ENCODE results near the gene KLC1.

KLC1 gene

DNA sequence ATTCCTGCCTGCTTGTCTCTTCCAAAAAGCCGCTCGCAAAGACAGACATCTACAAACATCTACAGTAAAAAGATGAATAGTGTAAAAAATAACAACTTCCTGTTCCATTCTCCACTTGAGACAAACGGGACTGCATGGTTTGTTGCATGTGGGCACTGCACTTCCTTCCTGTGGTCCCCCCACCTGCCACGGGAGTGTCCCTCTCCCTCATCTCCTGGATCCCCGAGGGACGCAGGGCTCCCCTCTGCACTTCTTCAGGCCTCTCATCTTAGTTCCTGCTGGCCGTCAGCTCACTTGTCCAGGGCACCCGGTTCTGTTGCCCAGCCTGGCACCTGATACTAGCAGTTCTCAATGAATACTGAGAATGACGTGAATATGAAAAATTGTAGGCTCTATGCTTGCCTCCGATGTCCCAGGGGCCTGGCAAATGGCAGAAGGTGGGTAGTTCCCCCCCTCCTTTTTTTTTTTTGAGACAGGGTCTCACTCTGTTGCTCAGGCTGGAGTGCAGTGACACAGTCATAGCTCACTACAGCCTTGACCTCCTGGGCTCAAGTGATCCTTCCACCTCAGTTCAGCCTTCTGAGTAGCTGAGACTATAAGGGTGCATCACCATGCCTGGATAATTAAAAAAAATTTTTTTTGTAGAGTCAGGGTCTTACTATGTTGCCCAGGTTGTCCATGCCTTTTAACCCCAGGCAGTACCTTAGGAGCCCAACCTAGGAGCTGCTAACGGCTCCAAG lies 3.5 kb upstream of the KLC1 start:
- no peak for DNase-seq (ENCODE audit: low read depth)
- H3K4me3 ChIP-seq (ENCODE audit: low read length): no peak overlapping the region
- TF ChIP-seq, protein P1, sequence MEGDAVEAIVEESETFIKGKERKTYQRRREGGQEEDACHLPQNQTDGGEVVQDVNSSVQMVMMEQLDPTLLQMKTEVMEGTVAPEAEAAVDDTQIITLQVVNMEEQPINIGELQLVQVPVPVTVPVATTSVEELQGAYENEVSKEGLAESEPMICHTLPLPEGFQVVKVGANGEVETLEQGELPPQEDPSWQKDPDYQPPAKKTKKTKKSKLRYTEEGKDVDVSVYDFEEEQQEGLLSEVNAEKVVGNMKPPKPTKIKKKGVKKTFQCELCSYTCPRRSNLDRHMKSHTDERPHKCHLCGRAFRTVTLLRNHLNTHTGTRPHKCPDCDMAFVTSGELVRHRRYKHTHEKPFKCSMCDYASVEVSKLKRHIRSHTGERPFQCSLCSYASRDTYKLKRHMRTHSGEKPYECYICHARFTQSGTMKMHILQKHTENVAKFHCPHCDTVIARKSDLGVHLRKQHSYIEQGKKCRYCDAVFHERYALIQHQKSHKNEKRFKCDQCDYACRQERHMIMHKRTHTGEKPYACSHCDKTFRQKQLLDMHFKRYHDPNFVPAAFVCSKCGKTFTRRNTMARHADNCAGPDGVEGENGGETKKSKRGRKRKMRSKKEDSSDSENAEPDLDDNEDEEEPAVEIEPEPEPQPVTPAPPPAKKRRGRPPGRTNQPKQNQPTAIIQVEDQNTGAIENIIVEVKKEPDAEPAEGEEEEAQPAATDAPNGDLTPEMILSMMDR (conservative IDR thresholded peaks at IDR 0.05; ENCODE audit: low read depth, low read length): no peak

DNA sequence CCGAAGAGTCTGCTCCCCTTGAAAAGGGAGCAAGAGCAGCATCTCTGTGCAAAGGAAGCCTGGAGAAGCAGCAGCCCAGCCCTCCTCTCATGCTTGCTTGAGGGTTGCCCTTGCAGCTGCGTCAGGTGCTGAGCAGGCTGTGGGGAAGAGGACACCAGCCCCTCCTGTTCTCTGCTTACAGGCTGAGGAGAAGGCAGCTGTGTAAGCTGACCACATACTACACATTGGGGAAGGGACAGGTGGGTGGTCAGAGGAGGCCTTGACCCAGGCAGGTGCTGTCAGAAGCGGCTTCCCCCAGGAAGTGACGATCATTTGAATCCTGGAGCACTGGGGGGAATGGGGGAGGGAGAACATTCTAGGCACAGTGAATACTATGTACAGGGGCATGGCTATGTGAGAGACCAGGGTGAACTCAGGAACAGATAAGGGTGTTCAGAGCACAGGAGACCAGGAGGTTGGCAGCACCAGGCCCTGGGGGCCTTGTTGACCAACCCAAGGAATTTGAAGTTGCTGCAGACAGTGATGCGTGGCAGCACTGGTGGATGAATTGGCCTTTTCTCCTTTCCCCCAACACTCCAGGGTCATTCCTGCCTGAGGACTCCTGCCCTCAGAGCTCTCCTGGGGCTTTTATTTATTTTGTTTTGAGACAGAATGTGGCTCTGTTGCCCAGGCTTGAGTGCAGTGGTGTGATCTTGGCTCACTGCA lies 2.7 kb upstream of the KLC1 start:
- H3K4me3 ChIP-seq (ENCODE audit: low read length): no peak overlapping the region
- no peak for DNase-seq (ENCODE audit: low read depth)
- TF ChIP-seq, protein P1 (conservative IDR thresholded peaks at IDR 0.05; ENCODE audit: low read depth, low read length): no peak

GRCh38 chr14:103627073-103628025 lies 1.7 kb upstream of the KLC1 start:
- H3K4me3 ChIP-seq (ENCODE audit: low read length): no peak overlapping the region
- no peak for DNase-seq (ENCODE audit: low read depth)

DNA sequence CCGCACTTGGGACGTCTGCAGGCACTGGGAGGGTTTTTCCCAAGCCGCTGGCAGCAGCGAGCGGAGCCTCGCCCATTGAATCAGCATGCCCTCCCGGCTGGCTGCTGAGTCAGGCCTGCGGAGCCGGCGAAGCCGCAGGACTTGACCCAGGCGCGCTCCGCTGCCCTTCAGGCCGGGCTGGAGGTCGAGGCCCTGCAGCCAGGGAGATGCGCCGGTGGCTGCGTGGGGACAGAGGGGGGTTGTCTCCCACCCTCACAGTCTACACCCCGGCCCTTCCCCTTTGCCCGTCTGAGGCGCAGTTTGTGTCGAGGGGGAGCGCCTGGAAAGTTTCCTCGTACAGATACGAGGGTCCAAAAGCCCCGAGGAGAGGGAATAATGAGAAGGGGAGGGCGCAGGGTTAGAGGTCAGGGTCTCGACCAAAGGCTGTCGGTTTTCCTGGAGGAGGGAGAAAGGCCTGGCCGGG lies 759 bp upstream of the KLC1 start:
- peak; percentile 41 for DNase-seq (ENCODE audit: low read depth)
- peak overlapping the region; percentile 74 for H3K4me3 ChIP-seq (ENCODE audit: low read length)
- TF ChIP-seq, protein P1 (conservative IDR thresholded peaks at IDR 0.05; ENCODE audit: low read depth, low read length): no peak

More at GRCh38 chr14:103627073-103628025, 1.7 kb upstream of the KLC1 start:
- TF ChIP-seq, protein P1 (conservative IDR thresholded peaks at IDR 0.05; ENCODE audit: low read depth, low read length): no peak

- peak overlapping the region; percentile 74 for H3K4me3 ChIP-seq (ENCODE audit: low read length)
- TF ChIP-seq, protein P1 (conservative IDR thresholded peaks at IDR 0.05; ENCODE audit: low read depth, low read length): no peak
- DNase-seq (ENCODE audit: low read depth): no peak
These were observed 601 bp downstream of the KLC1 start for GRCh38 chr14:103629503-103630121.

DNA sequence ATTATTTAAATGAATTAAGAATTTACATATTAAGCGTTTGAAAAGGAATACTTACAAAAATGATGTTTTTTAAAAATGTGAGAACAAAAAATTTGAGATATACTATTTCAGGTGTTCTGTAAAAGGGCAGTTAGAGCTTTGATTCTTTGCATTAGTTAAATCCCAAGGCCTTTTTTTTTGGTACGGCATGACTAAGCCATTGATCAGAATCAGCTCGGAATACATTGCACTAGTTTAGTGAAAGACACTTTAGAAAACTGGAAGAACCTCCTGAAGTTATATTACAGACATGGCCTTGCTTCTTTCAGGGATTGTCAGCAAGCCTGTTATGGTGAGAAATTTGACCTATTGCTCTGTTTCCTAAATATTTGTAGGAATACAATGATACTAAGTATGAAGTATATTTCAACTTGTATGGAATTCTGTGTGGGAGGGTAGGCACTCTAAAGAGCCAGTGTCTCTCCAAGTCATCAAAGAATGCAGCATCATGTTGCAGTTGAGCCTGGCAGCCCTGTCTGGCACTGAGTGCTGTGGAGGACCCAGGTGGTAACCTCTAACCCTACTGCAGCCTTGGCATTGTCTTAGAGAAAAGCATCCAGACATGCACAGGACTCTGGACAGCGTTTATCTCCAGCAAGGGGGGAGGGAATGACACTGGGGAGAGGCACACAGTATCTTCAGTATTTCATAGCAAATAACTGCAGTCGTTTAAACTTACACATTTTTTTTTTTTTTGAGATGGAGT lies 1.5 kb downstream of the KLC1 start:
- no peak for DNase-seq (ENCODE audit: low read depth)
- peak overlapping the region; percentile 74 for H3K4me3 ChIP-seq (ENCODE audit: low read length)
- TF ChIP-seq, protein P1 (conservative IDR thresholded peaks at IDR 0.05; ENCODE audit: low read depth, low read length): no peak
